NCI-H1417 treated with DMSO at 0.1 percent for 48 hours (cell line): ENCODE results near the gene CHCHD6.

ENCODE experiments used
- DNase-seq: peaks from one replicate; lab custom pipeline; 2025; lab: John Stamatoyannopoulos, UW

CHCHD6 gene

DNA sequence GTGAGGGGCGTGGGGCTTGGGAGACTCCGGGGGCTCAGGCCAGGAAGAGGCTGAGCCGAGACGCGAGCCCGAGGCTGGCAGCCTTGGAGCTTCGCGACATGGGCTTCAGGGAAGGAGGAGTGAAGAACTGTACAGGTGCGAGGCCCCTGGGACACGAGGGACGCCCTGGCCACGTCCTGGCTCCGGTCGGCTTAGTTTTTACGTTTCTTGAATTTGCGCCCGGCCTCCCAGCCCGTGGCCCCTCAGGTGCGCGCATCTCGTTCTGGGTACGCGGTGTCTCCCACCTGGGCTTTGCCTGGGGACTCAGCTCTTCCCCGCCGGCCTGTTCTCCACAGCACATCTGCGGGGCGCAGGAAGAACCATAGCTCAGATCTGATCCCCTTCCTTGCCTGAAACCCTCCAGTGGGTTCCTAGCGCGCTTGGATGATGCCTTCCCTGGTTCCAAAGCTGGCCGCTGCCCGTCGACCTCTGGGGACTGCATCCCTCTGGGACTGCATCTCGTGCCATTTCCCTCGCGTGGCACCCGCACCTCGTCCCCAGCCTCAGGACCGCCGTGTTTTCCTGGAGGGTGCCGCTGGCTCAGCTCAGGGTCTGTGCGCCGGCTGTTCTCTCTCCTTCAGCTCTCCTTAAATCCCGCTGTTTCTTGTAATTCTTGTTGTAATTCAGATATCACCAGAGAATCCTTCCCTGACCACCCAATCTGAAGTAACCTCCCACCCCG, 614 bp downstream of the CHCHD6 start:
- no peak for DNase-seq

DNA sequence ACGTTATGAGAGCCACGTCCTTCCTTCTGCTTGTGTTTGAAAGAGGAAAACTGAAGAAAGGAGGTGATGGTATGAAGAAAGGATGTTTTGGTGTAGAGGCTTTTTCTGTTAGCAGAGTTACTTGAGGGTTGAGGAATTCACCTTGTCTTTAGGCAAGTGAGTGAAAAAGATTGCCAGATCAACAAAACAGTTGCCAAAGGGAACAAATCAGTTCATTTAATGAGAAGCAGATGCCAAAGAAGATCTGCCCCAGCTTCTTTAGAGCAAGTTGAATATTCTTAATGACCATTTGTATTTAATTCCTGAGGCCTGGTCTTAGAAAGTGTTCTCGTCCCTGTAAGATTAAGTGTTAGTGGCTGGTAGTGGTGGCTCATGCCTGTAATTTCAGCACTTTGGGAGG, 2.6 kb downstream of the CHCHD6 start:
- no peak for DNase-seq

DNA sequence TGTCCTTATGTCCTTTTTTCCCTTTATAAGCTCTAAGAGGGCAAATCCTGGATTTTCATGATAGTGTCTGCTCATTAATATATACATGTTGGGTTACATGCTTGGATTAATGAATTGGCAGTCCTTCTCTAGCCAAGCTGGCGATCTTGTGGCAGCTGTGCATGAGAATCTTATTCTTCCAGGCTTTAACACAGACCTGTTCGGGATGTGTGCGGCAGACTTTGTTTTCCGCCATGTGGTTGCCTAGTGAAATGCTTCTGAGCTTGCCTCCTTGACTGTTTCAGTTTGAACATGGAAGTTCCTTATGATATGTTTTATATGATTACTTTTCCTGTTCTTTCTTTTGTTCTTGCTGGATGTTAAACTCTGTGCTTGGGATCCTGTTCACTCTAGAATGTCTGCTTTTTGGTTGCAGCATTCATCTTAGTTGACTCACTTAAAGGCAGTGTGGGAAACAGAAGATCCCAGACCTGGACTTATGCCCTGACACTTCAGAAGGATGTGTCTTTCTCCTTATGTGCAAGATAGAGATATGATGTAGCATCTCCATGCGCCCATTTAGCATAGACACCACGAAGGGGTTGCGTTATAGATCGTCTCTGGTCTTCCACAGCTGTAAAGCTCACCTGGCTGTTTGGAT, 7.2 kb downstream of the CHCHD6 start:
- DNase-seq = no peak

DNA sequence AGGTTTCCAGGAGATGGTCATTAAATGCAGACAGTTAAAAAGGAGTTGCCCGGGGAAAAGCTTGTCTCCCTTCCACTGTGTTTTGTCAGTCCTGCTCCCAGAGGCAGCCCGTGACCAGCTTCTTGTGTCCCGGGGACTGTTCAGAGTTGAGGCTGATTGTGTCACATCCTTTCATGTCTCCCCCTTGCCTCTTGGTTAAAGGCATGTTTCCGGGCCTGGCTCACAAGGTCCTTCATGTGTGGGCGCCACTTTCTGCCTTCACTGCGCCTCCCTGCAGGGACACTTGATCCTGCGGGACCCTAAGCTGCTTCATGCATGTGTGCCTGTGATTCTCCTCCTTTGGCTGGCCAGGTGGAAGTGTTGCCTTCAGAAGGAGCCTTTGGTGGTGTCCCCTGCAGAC, 9.2 kb downstream of the CHCHD6 start:
- no peak for DNase-seq

DNA sequence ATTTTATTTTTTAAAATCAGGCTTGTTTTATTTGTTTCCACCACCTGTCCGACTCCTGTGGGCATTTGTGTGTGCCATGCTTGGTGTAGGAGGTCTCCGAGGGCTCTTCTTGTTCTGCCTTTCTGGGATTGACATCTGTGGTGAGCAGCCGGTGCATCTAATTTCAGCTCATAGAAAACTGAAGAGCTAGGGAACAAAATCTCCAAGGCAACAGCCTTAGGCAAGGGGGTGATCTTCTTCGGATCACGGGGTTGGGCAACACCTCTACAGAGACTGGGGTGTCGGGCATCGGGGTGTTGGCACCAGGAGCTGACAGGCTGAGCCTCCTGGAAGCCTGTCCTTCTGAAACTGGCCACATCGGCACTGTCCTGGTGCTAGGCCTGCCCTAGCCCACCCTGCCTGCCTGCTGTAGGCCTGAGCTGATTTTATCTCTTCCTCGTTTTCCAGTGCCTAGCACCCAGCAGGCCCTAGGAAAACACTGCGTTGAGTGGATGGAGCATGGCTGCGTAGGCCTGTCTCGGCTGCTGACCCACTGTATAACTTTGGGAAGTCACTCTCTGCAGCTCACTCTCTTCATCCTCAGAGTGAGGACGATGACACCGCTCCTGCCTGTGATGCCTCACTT, 10.3 kb downstream of the CHCHD6 start:
- DNase-seq = no peak

DNA sequence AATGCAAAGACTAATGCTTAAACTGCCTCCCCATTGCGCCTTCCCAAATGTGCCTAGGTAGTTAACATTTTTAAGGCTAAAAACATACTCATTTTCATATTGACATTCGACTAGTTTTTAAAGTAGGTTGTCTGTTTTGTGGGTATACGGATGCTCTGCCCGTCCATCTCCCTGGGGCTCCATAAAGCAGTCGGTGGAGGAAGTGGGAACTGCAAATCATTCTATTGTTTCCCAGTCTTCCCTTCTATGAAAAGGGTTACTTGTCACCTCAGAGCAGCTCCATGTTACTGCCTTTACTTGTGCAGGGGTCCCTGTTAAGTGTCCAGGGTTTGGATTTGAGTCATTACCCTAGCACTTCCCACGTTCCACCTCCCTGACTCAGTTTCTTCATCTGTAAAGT, 10.9 kb downstream of the CHCHD6 start:
- DNase-seq = no peak

DNA sequence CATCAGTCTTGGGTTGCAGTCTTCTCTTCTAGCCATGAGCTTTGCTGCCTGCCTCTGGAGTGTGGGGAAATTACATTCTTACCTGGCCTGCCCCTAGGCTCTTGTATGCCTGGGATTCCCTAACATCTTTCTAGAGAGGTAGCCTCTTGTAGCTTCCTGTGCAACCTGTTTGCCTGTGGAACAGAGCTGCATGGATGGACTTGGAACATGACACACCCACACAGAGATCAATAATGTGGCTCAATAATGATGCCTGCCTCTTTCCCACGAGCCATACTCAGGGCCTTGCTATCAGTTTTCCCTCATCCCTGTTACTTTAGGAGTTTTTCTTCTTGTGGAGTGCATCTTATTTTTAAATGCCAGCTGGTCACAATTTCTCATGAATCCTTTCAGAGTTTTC, 11.4 kb downstream of the CHCHD6 start:
- DNase-seq = no peak

DNA sequence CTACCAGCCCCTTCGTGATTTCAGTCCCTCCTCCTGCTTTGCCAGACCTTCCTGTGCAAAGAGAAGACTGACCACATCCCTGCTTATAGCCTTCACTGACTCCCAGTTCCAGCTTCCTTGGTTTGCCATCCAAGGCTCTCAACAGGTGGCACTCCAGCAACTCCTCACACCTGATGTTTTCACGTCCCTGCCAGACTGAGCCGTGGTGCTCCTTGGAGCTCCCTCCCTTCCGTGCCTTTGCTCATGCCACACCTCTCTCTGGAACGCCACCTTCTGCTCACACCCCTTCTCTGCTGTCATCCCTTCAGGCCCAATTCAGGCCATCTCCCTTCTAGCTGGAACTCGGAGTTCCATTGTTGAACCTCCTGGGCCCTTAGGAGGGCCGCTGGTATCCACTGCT, 12.0 kb downstream of the CHCHD6 start:
- no peak for DNase-seq

DNA sequence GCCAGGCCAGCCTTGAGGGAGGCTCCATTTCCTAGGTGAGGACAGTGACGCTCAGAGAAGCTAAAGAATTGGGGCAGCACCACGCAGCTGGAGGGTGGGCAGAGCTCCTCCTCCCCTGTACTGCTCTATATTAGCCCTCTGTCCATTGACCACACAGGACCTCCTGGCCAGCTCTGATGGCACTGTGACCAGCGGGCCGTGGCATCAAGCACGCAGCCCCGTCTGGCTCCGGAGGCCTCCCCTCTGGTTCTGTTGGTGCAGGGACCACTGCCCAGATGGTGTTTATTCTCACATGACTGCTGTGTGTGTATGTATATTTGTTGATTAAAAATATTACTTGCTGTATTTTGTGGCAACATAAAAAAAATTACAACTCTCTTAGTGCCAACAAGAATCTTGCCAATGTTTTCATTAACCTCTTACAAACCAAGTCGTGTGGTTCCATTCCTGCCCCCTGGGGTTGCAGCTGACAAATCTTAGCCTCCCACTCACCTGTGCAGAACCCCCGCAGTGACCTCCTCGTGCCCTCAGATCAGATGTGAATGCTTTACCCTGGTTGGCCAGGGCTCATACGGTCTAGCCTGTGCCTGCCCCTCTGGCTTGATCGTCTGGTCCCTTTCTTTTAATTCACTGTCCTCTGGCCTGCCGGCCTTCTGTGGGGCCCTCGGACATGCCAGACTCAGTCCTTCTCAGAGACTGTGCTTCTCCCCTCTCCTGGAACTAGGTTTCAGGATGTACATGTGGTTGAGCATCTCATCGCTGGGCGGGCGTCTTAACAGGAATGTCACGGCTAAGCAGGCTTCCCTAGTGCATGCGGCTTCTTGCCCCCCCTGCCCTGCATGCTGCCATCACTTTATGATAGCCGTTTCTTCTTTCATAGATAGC, 14.8 kb downstream of the CHCHD6 start:
- no peak for DNase-seq

DNA sequence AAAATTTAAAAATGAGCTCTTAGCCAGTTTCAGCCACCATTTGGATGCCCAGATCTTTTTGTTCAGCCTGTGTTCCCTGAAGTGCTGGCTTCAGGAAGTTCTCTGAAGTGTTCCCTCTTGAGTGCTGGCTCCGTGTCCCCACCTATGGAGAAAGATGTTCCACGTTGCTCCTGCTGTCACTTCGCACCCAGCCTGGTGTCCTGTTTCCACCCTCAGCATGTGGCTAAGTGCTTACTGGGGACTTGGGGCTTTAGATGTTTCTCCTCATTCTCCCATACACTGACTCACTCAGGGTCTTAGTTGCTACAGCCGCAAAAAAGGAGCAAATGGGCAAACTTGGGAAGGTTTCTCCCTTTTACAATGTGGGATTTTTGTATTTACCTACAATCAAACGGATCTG, 16.6 kb downstream of the CHCHD6 start:
- no peak for DNase-seq

DNA sequence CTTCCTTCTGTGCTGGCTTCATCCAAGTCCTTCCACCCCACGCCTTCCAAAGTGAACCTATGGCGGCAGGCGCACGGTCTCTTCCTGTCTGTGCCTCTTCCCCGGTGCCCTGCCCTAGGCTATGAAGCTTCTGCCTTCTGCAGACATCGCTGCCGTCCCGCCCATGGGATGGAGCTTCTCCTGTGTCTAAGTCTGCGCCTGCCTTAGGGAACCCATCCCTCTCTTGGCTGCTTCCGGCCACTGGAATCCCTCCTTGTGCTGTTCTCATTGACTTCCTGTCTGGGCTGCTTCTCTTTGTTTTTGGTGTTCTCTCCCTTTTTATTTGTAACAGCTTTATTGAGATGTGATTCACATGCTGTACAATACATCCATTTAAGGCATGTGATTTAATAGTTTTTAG, 17.2 kb downstream of the CHCHD6 start:
- DNase-seq = no peak

DNA sequence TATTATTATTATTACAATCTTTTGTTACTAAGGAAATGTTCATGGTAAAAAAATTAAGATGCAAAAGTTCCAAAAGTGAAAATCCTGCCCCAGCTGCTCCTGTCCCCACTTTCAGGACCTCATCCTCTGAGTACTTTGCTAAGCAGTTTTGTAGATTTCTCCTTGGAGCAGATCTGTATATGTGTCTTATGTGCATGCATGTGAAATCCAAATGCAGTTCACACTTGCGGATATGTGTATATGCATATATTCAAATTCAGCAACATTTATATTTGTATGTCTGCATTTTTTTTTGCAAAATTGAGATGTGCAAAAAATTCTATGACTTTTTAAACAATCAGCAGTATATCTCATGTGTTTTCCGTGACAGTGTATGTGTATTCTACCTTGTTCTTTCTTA, 19.2 kb downstream of the CHCHD6 start:
- DNase-seq = no peak

DNA sequence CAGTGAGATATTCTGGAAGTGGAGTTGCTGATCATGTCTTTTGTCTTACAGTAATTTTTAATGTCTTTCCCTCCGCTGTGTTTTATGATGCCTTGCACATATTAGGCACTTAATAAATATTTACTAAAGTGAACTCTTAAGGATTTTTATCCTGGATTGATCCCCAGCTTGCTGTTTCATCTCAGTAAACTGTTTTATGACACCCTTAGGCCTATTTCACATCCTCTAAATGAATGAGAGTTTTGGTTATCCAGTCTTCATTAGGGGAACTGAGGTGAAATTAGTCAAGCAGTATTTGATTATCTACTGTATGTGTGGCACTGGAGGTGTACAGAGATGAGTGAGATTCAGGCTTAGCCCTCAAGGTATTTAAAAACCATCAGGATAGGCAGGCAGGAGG, 19.8 kb downstream of the CHCHD6 start:
- DNase-seq = no peak

DNA sequence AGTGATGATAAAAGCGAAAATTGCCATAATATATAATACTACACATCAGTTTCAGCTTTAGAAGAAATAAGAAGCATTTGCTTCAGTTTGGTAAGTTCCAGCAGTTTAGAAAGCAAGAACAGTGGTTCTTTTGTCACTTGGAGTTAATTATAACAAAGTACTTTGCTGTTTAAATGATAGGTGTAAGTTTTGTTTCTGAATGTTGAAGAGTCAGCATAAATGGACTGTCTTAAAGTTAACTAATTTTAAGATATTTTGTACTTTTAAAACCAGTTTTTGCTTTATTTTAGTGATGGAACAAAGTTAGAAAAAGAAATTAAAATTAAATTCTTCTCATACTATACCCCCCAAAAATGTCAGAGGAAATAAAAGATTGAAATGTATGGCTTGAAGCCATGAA, 24.6 kb downstream of the CHCHD6 start:
- DNase-seq = no peak

DNA sequence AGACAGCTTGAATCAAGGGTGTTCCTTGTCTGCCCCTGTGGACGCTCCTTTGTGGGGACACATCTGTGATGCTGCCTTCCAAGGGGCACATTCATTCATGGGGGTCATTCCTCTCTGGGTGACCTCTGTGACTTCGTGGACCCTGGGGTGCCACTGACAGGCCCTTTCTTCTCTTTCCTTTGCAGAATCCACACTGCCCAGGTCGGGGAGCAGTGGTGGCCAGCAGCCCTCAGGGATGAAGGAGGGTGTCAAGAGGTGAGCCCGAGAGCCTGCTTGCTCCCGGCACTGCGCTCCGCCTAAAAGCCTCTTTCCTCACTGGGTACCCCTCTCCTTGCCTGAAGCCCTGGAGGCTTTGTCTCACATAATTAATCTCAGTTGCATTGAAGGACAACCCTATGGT, 26.3 kb downstream of the CHCHD6 start:
- no peak for DNase-seq

DNA sequence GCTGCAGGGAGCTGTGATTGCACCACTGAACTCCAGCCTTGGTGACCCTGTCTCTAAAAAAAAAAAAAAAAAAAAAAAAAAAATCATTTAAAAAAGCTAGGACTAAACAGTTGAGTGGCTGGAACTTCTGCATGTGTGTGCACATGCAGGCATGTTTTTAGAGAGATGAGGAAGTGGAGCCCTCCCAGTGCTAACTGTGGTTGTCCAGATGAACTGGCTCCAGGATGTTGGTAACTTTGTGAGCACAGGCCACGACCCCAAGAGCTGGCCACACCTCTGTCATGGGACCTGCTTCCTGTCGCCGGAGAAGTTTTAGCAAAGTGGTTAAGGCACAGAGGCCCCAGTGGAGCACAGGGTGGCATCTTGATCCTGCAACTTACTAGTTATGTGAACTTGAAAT, 27.0 kb downstream of the CHCHD6 start:
- DNase-seq = no peak

DNA sequence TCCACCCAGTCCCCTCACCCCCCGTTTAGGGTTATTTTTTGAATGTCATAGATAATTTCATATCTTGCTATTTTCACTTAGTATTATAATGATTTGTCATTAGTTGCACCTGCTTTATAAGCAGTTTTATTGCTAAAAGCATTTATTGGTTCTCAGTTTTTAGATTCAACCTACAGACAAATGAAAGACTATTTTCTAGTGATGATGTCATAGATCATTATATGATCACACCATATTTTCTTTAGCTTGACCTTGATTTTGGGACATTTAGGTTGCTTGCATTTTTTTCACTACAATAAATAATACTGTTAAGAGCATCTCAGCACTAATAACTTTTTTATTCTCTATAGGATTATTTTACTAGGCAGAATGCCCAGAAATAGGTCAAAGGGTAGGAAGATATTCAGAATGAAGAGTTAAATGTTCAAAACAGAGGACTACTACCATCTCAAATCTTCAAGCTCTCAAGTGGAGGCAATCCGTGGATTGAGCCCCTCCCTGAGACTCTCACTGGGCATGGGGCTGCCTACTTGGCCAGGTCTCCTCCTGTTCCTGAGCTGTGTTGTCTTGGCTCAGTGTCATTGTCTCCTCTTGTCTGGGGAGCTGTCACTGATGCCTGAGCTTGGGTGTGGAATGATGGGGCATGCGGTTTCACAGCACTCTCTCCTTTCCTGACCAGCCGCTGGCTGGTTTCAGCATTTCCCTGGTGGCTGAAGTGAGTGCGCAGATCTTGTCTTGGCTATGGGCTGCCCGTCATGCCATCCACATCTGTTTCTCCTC, 28.4 kb downstream of the CHCHD6 start:
- no peak for DNase-seq

DNA sequence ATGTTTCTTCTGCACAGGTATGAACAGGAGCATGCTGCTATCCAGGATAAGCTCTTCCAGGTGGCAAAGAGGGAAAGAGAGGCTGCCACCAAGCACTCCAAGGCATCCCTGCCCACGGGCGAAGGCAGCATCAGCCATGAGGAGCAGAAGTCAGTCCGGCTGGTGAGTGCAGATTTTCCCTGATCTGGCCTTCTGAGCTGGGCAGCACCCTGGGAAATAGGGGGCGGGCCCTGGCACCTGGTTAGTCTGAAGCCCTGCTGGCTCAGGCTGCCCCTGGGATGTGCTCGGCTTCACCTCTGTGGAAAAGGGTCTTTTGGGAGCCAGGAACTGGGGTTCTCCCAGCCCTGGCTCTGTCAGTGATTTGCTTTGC, 29.0 kb downstream of the CHCHD6 start:
- DNase-seq = no peak

DNA sequence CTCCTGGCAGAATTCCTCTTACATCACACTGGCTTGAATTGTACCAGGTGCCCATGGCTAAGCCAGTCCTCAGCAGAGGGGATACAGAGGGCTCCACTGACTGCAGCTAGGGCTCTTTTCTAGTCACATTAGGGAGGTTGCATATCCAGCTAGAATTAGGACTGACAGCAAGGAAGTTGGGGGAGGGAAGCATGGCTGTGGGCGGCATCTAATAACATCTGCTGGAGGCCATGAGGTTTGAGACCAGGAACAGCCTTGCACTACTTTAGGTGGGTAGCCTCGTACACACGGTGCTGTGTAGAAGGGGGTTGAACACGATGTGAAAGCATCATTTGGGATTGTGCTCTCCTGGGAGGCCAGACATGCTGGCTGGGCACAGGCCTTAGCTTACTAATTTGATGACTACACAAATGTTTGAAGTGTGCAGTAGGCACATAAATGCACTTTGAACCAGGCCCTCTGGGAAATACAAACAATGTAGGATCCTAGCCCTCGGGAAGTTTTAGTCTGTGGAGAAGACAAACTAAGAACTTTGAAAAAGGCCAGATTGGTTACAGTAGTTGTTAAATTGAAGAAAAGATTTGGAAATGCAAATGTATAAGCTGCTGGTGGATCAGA, 30.2 kb downstream of the CHCHD6 start:
- DNase-seq = no peak

DNA sequence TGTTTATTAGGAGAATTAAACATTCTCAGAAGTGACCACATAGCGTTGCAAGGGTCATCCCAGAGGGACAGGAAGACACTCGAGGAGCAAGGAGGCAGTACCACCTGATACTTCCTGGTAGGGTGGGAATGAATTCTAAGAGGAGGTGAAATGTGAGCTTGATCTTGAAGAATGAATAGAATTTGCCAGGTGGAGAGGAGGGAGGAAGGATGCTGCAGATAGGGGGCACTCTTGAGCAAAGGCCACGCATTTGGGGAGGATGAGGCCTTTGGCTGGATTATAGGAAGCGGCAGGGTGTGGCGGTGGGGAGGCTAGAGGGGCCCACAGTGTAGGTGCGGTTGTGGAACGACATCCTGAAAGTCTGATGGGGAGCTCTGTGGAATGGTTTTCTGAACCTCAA, 33.5 kb downstream of the CHCHD6 start:
- DNase-seq = no peak

DNA sequence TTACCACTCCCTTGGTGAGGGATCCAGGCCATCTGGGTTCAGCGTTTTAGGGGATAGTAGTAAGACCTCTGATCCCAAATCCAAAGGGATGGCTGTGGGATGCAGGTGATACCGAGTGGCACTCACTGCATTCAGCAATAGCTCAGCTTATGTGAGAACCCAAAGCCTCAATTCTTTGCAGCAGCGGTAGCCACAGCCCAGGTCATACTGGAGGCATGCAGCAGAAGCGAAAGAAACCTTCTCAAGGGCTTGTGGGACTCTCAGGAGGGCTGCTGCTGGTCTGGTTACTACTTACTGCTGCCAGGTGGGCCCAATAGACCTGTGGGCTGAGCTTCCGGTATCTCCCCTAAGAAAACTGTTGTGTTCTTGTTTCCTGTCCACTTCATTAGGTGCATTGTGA, 38.0 kb downstream of the CHCHD6 start:
- DNase-seq = no peak

DNA sequence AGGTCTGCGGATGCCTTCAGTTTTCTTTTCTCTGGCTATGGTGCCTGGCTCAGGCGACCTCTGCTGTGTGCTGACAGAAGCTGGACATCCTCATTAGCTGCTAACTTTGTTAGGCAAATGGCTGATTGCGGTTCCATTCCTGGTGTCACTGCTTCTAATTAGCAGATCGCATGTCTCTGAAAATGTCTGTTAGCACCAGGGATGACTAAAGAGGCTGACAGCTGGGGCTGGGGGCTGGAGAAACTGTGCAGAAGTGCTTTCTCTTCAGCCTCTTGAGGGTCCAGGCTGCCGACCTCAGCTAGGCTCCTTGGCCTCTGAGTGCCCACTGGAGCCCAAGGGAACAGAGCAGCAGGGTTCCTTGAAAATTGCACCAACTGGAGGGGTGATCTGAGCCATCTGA, 39.3 kb downstream of the CHCHD6 start:
- no peak for DNase-seq
